ENCODE measurements around the gene ATN1. TPM values are rescaled to one million over a fixed set of nuclear protein-coding genes. Genes with fewer than 3 reads are reported as not detected.
A peak's percentile ranks its signal among the peaks of the same experiment; 100 is the strongest.
"Not testable (repeated sequence)": the region's sequence is repeated elsewhere in the genome, so short reads cannot be mapped to it uniquely, and the experiment has no call there.

The ATN1 gene, protein sequence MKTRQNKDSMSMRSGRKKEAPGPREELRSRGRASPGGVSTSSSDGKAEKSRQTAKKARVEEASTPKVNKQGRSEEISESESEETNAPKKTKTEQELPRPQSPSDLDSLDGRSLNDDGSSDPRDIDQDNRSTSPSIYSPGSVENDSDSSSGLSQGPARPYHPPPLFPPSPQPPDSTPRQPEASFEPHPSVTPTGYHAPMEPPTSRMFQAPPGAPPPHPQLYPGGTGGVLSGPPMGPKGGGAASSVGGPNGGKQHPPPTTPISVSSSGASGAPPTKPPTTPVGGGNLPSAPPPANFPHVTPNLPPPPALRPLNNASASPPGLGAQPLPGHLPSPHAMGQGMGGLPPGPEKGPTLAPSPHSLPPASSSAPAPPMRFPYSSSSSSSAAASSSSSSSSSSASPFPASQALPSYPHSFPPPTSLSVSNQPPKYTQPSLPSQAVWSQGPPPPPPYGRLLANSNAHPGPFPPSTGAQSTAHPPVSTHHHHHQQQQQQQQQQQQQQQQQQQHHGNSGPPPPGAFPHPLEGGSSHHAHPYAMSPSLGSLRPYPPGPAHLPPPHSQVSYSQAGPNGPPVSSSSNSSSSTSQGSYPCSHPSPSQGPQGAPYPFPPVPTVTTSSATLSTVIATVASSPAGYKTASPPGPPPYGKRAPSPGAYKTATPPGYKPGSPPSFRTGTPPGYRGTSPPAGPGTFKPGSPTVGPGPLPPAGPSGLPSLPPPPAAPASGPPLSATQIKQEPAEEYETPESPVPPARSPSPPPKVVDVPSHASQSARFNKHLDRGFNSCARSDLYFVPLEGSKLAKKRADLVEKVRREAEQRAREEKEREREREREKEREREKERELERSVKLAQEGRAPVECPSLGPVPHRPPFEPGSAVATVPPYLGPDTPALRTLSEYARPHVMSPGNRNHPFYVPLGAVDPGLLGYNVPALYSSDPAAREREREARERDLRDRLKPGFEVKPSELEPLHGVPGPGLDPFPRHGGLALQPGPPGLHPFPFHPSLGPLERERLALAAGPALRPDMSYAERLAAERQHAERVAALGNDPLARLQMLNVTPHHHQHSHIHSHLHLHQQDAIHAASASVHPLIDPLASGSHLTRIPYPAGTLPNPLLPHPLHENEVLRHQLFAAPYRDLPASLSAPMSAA (N-terminal part only)
- total RNA-seq, result 119 TPM
- polyA plus RNA-seq (ENCODE audit: insufficient read depth, low read depth, low replicate concordance), result 34.2 TPM
- long read RNA-seq, donor 1, partial matches to known transcripts, result 115 of 119 reads
- long read RNA-seq, donor 1, other reads (novel, unspliced or antisense), result 0 of 119 reads
- long read RNA-seq, donor 2, partial matches to known transcripts, result 45 of 47 reads
- long read RNA-seq, donor 2, other reads (novel, unspliced or antisense), result 0 of 47 reads
- long read RNA-seq, donor 3, partial matches to known transcripts, result 44 of 46 reads
- long read RNA-seq, donor 3, other reads (novel, unspliced or antisense), result 0 of 46 reads
- long read RNA-seq, donor 4, full-length matches to known transcripts, result 2 of 101 reads
- long read RNA-seq, donor 4, partial matches to known transcripts, result 99 of 101 reads
- long read RNA-seq, donor 4, other reads (novel, unspliced or antisense), result 0 of 101 reads
- long read RNA-seq, donor 5, partial matches to known transcripts, result 0 of 1 reads
- long read RNA-seq, donor 5, other reads (novel, unspliced or antisense), result 0 of 1 reads
- long read RNA-seq, donor 6, partial matches to known transcripts, result 10 of 11 reads
- long read RNA-seq, donor 6, other reads (novel, unspliced or antisense), result 0 of 11 reads
- long read RNA-seq, donor 7, partial matches to known transcripts, result 47 of 48 reads
- long read RNA-seq, donor 7, other reads (novel, unspliced or antisense), result 1 of 48 reads
- long read RNA-seq, donor 8, partial matches to known transcripts, result 90 of 94 reads
- long read RNA-seq, donor 8, other reads (novel, unspliced or antisense), result 0 of 94 reads
- long read RNA-seq, donor 9, partial matches to known transcripts, result 61 of 63 reads
- long read RNA-seq, donor 9, other reads (novel, unspliced or antisense), result 0 of 63 reads
- long read RNA-seq, donor 10, partial matches to known transcripts, result 94 of 96 reads
- long read RNA-seq, donor 10, other reads (novel, unspliced or antisense), result 0 of 96 reads

- Histone ChIP-seq H3K9me3 (ENCODE audit: control insufficient read depth in 2 of 3, insufficient read depth in 1 of 3, low read length in 3 of 3) (no peaks in the 10 kb centered on the region), H3K9ac (ENCODE audit: low read length in 3 of 3) (peak within 1 kb of the TSS; percentile 61 to 83 (median 78)), H3K27ac (ENCODE audit: low read depth in 2 of 2, low read length in 2 of 2) (peak within 1 kb of the TSS; percentile 97 to 99), H3K4me3 (ENCODE audit: low read length in 3 of 3) (peak within 1 kb of the TSS; percentile 75 to 78 (median 76)), H3K4me1 (ENCODE audit: control insufficient read depth in 2 of 3, insufficient read depth in 2 of 3, low read depth in 1 of 3, low read length in 3 of 3) (peaks cover 0 to 47% (median 34%) of the 10 kb centered on the region in 3 donors), H3K27me3 (ENCODE audit: control insufficient read depth, insufficient read depth, low read length) (no peaks in the 10 kb centered on the region), H3K36me3 (ENCODE audit: control insufficient read depth in 2 of 3, insufficient read depth in 3 of 3, low read length in 3 of 3) (peaks cover 0 to 3% (median 2%) of the 10 kb centered on the region in 3 donors)
- DNase-seq, result peak; percentile 91 to 97 (median 94)
- FAIRE-seq, result no peak
- no peak for TF ChIP-seq CTCF (IDR thresholded peaks at IDR 0.05; ENCODE audit: borderline replicate concordance, extremely low read depth, insufficient read depth)
- intact Hi-C loops (cut with DNase I), result no loop called here
Observed at GRCh38 chr12:6927379-6928021, at the start of gene ATN1. TSS of gene ATN1 (plus strand) at chr12:6927959. CDS start at chr12:6934002, 6,043 bp downstream.

- H3K9ac ChIP-seq (ENCODE audit: low read length in 3 of 3); intact Hi-C loops (cut with DNase I); H3K27ac ChIP-seq (ENCODE audit: low read depth in 2 of 2, low read length in 2 of 2); FAIRE-seq; H3K9me3 ChIP-seq (ENCODE audit: control insufficient read depth in 2 of 3, insufficient read depth in 1 of 3, low read length in 3 of 3); H3K27me3 ChIP-seq (ENCODE audit: control insufficient read depth, insufficient read depth, low read length); H3K4me1 ChIP-seq (ENCODE audit: control insufficient read depth in 2 of 3, insufficient read depth in 2 of 3, low read depth in 1 of 3, low read length in 3 of 3); DNase-seq; H3K4me3 ChIP-seq (ENCODE audit: low read length in 3 of 3); H3K36me3 ChIP-seq (ENCODE audit: control insufficient read depth in 2 of 3, insufficient read depth in 3 of 3, low read length in 3 of 3): not testable (repeated sequence)
Observed at GRCh38 chr12:6879824-6880223, 47.9 kb upstream of the ATN1 start.

- no peak overlapping the region for H3K9ac ChIP-seq (ENCODE audit: low read length in 3 of 3)
- H3K36me3 ChIP-seq (ENCODE audit: control insufficient read depth in 2 of 3, insufficient read depth in 3 of 3, low read length in 3 of 3), result peaks cover 0 to 8% (median 0%) of the 10 kb centered on the region in 3 donors
- FAIRE-seq (no peak), DNase-seq (peak in 1 of 5 donors; percentile 22)
- no peaks in the 10 kb centered on the region for H3K4me1 ChIP-seq (ENCODE audit: control insufficient read depth in 2 of 3, insufficient read depth in 2 of 3, low read depth in 1 of 3, low read length in 3 of 3)
- no peaks in the 10 kb centered on the region for H3K27me3 ChIP-seq (ENCODE audit: control insufficient read depth, insufficient read depth, low read length)
- intact Hi-C loops (cut with DNase I), result no loop called here
- H3K4me3 ChIP-seq (ENCODE audit: low read length in 3 of 3), result no peak overlapping the region
- TF ChIP-seq CTCF (IDR thresholded peaks at IDR 0.05; ENCODE audit: borderline replicate concordance, extremely low read depth, insufficient read depth), result no peak
- no peak overlapping the region for H3K27ac ChIP-seq (ENCODE audit: low read depth in 2 of 2, low read length in 2 of 2)
- H3K9me3 ChIP-seq (ENCODE audit: control insufficient read depth in 2 of 3, insufficient read depth in 1 of 3, low read length in 3 of 3), result no peaks in the 10 kb centered on the region
Observed at GRCh38 chr12:6883252-6883651, 44.5 kb upstream of the ATN1 start.

Data from kidney (tissue), 22 donors.